ENCODE measurements around the gene CTDNEP1. TPM values are rescaled to one million over a fixed set of nuclear protein-coding genes. Genes with fewer than 3 reads are reported as not detected.

Gene CTDNEP1
- polyA plus RNA-seq, 1 of the 3 experiments (the other 2 are of a cell fraction), result 111 TPM

DNA sequence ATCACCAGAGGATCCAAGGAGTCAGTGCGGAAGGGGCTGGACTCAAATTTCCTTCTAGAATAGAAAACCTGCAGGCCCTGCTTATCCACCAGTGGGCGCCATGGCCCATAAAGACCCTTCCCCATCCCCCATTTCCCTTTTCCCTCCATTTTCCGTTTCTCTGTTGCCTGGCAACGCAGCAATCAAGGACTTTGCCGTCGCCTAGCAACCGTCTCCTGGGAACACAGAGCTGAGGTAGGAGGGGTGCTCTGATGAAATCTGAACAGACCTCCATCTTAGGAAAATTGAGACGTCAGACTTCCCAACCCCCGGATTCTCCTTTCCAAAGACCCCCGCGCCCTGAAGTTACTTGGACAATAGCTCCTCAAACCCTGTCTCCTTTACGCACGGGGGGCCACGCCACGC is 37.6 kb downstream of the CTDNEP1 start:
- peak; percentile 86 for DNase-seq
- ChIA-PET POLR2A (interaction anchor here (0.9 to 1.7 kb wide), 5 partner anchors 11 to 201 kb away, joined by 3 to 6 read pairs (median 3); partner anchors contain the start of genes DVL2, PHF23, RNASEK and SLC16A13), CTCF (interaction anchor here (0.5 to 3.7 kb wide), 23 partner anchors 9 to 170 kb away, joined by 3 to 37 read pairs (median 5); partner anchors contain the start of genes CTDNEP1, DVL2, GABARAP and SLC16A11)
- Histone ChIP-seq H3K9me3 (no peaks in the 10 kb centered on the region), H3K4me2 (peak overlapping the region; percentile 97), H3K9ac (0 out of 2 replicates have a peak overlapping the region, but pooled peaks have one; percentile 47), H3K4me1 (ENCODE audit: control insufficient read depth in 1 of 2, insufficient read depth in 2 of 2, low read depth in 1 of 2, low read length in 1 of 2) (peaks cover 24 to 49% of the 10 kb centered on the region in 2 experiments; a peak in 3 of 4 replicates), H3K27me3 (ENCODE audit: insufficient read depth) (no peaks in the 10 kb centered on the region), H3K36me3 (replicated peaks in 1 of 2; ENCODE audit: control insufficient read depth in 1 of 2, insufficient read depth in 2 of 2, low read length in 1 of 2) (no peaks in the 10 kb centered on the region), H3K27ac (ENCODE audit: low read depth in 2 of 2, low read length in 1 of 2) (peak overlapping the region; percentile 86 to 88), H3F3A (replicated peaks; ENCODE audit: insufficient read depth) (peaks cover 34% of the 10 kb centered on the region), H3K4me3 (ENCODE audit: low read depth in 2 of 2, low read length in 1 of 2) (peak overlapping the region; percentile 56 to 64), H3K79me2 (ENCODE audit: insufficient read depth) (peaks cover 64% of the 10 kb centered on the region), H4K20me1 (ENCODE audit: insufficient read depth) (peaks cover 40% of the 10 kb centered on the region), H3K9me2 (no peaks in the 10 kb centered on the region), H2AFZ (ENCODE audit: low read depth) (no peak overlapping the region)
- 7% methylated on average over 15 of the region's 15 CpGs for WGBS (ENCODE audit: low lambda C conversion rate)
- no peak for TF ChIP-seq NRF1 (IDR thresholded peaks at IDR 0.05; ENCODE audit: low read depth, low read length)
- TF ChIP-seq, protein P1, sequence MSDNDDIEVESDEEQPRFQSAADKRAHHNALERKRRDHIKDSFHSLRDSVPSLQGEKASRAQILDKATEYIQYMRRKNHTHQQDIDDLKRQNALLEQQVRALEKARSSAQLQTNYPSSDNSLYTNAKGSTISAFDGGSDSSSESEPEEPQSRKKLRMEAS (IDR thresholded peaks at IDR 0.05; ENCODE audit: low read depth), result no peak
- peak; percentile 88 for TF ChIP-seq CHD2 (IDR thresholded peaks at IDR 0.05; ENCODE audit: low read length, partially characterized antibody)
- no peak for TF ChIP-seq GATA2 (CRISPR knock-in tag; IDR thresholded peaks at IDR 0.05)
- no peak for TF ChIP-seq GABPA (IDR thresholded peaks at IDR 0.05; ENCODE audit: low read depth)
- TF ChIP-seq JUND (IDR thresholded peaks at IDR 0.05), result no peak
- peak; percentile 58; the same call in 1 of the 2 replicates for TF ChIP-seq RAD21 (IDR thresholded peaks at IDR 0.05; ENCODE audit: low read length)
- TF ChIP-seq SMC3 (IDR thresholded peaks at IDR 0.05; ENCODE audit: low read depth, low read length), result peak; percentile 34; the same call in 1 of the 2 replicates
- no peak for TF ChIP-seq ELF1 (IDR thresholded peaks at IDR 0.05)
- no peak for TF ChIP-seq FOXM1 (IDR thresholded peaks at IDR 0.05; ENCODE audit: low read depth)
- peak; percentile 64 for TF ChIP-seq CTCF (IDR thresholded peaks at IDR 0.05)
- TF ChIP-seq EZH2phosphoT487 (IDR thresholded peaks at IDR 0.05; ENCODE audit: borderline replicate concordance, low read depth), result no peak
- no peak for TF ChIP-seq RXRA (IDR thresholded peaks at IDR 0.05; ENCODE audit: borderline replicate concordance, low read depth)
- TF ChIP-seq, protein P2, sequence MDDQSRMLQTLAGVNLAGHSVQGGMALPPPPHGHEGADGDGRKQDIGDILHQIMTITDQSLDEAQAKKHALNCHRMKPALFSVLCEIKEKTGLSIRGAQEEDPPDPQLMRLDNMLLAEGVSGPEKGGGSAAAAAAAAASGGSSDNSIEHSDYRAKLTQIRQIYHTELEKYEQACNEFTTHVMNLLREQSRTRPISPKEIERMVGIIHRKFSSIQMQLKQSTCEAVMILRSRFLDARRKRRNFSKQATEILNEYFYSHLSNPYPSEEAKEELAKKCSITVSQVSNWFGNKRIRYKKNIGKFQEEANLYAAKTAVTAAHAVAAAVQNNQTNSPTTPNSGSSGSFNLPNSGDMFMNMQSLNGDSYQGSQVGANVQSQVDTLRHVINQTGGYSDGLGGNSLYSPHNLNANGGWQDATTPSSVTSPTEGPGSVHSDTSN (IDR thresholded peaks at IDR 0.05), result no peak
- TF ChIP-seq RFX5 (IDR thresholded peaks at IDR 0.05; ENCODE audit: low read length), result no peak
- TF ChIP-seq USF2 (IDR thresholded peaks at IDR 0.05; ENCODE audit: borderline replicate concordance, low read depth, low read length), result no peak
- TF ChIP-seq ZBTB33 (IDR thresholded peaks at IDR 0.05; ENCODE audit: borderline replicate concordance, low read depth), result no peak
- TF ChIP-seq IRF3 (IDR thresholded peaks at IDR 0.05; ENCODE audit: low read depth, low read length), result no peak
- TF ChIP-seq, protein P3, sequence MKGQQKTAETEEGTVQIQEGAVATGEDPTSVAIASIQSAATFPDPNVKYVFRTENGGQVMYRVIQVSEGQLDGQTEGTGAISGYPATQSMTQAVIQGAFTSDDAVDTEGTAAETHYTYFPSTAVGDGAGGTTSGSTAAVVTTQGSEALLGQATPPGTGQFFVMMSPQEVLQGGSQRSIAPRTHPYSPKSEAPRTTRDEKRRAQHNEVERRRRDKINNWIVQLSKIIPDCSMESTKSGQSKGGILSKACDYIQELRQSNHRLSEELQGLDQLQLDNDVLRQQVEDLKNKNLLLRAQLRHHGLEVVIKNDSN (IDR thresholded peaks at IDR 0.05; ENCODE audit: borderline replicate concordance, low read depth), result no peak
- TF ChIP-seq MXI1 (IDR thresholded peaks at IDR 0.05; ENCODE audit: low read depth, low read length), result peak; percentile 95
- no peak for TF ChIP-seq POLR2AphosphoS5 (IDR thresholded peaks at IDR 0.05; ENCODE audit: low read depth, low read length)
- TF ChIP-seq TCF12 (IDR thresholded peaks at IDR 0.05), result no peak
- TF ChIP-seq NFIC (IDR thresholded peaks at IDR 0.05; ENCODE audit: borderline replicate concordance), result no peak
- TF ChIP-seq SIN3A (IDR thresholded peaks at IDR 0.05; ENCODE audit: borderline replicate concordance, low read depth, low read length), result 0 out of 2 replicates have a peak, but pooled peaks have one; percentile 6
- TF ChIP-seq EP300 (IDR thresholded peaks at IDR 0.05; ENCODE audit: borderline replicate concordance in 1 of 2, low read depth in 1 of 2, low read length in 1 of 2), result no peak
- no peak for TF ChIP-seq FOSL2 (IDR thresholded peaks at IDR 0.05; ENCODE audit: borderline replicate concordance, low read depth)
- TF ChIP-seq TAF1 (IDR thresholded peaks at IDR 0.05; ENCODE audit: borderline replicate concordance, low read depth, low read length), result no peak
